CD4-positive, alpha-beta T cell treated with Interferon alpha-2 for 1 hour (primary cell): Measurements from ENCODE around the gene AGAP1.
A peak's percentile ranks its signal among the peaks of the same experiment; 100 is the strongest.

Experiments
- DNase-seq, 2 donors: peaks; one replicate each; pipeline ENCODE4 v3.0.0-alpha.2; 2020 to 2022

Gene AGAP1

DNA sequence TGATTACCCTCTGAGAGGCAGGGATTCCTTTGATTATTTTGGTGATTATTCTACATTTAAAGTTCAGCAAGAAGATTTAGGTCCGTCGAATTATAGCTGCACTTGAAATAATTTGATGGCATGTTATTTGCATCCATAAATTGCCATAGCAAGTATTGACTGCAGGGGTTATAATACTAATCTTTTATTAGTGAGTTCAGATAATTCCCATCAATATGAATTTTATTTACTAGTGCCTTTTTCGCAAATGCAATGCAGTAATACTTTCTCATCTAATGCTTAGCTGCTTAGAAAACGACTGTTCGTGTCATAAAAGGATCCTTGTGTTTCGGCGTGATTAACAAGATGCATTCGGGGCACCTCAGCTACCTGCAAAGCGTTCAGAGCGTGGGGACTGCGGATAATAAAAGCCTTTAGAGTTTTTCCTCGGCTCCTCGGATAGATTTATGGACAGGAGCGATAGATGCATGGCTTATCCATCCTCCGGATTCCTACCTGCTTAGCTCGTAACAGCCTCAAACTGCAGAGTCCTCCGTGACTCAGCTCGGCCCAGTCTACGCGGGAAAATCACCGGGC, 676.8 kb downstream of the AGAP1 start:
- no peak for DNase-seq

GRCh38 chr2:236171181-236171679, 677.4 kb downstream of the AGAP1 start:
- no peak for DNase-seq

DNA sequence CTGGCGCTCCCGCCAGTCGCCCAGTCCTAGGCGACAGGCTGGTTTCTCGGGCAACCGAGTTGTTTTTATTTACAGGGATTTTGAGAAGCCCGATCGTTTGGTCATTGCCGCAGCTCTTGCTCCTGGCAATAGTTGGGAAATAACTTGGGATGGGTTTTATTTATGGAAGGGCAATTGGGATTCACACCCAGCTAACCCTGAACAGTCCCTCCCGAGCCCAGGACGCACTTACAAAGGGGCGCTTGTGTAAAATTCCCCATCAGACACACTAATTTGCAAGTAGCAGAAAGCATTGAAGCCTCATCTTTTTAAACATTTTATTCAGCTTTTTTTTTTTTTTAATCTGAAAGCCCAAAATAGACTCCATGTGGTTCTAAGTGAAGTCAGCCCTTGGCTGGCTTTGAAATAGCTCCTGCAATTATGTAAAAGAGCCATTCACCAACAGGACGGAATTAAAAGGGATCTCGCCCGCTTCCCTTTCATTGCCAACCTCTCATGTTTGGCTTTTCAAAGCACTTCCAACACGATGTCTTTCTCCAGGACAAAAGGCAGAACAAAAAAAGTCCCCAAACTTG, 677.9 kb downstream of the AGAP1 start:
- no peak for DNase-seq

- DNase-seq: no peak
These were observed 678.6 kb downstream of the AGAP1 start for GRCh38 chr2:236172255-236173035.

DNA sequence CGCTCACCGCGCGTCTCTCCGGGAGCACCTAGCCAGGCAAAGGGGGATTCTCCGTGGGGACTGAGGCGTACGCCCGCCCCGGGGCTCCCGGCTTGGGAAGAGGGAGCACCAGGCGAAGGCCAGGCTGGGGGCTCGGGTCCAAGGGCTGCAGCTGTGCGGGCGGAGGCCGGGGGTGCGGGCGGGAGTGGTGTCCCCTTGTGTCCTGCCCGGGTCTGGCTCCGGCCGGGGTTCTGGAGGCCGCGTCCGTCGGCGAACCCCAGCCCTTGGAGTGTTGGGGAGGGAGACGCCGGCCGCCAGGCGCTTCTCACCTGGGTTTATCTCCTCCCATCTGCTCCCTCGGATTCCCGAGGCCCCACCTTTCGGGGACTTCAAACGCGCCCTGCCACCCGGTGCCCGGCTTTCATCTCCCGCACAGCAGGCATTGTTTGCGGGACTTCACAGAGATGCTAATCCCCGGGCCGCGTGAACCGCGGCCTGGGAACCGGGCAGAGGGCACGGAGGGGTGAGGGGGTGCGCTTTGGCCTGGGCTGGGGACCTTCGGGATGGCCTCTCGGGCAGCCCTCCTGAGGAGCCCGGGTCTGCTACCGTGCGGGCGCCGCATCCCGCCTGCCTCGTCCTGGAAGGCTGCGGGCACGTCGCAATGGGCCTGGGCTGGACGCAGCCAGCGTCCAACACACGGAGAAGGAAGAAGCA, 679.3 kb downstream of the AGAP1 start:
- DNase-seq: no peak

- DNase-seq: no peak
These were observed 680.1 kb downstream of the AGAP1 start for GRCh38 chr2:236173729-236174607.

GRCh38 chr2:236175548-236176150, 681.8 kb downstream of the AGAP1 start:
- DNase-seq: no peak

- no peak for DNase-seq
These were observed 682.6 kb downstream of the AGAP1 start for GRCh38 chr2:236176417-236176816.

DNA sequence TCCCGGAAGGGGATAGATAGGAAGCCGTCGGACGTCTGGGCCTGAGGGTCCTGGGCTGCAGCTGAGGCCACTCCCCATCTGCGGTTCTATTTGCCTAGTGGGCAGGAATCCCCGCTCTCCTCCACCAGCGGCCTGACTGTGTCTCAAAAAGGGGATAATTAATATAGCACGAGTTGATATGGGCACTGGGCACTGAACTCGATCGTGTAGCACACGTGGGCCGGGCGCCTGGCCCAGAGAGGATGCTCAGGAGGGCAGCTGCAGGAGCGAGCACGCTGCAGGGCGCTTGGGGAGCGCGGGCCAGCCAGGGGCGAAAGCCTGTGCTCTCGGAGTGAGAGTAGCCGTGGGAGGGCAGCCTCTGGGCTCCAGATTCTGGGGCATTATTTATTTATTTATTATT, 683.1 kb downstream of the AGAP1 start:
- no peak for DNase-seq

DNA sequence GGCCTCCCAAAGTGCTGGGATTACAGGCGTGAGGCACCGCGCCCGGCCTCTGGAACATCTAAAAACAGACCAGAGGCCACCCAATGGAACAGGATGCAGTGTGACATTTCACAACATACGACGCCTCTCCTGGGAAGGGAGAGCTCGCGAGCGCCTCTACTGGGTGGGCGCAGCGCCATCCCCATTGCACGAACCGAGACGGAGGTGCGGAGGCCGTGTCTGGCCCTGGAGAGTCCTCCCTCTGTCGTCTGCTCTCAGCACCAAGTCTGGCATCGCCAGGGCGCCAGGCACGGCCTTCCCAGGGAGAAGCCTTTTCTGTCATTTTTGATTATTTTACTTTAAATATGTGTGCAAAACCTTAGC, 683.7 kb downstream of the AGAP1 start:
- DNase-seq: peak in 1 of 2 donors; percentile 2

DNA sequence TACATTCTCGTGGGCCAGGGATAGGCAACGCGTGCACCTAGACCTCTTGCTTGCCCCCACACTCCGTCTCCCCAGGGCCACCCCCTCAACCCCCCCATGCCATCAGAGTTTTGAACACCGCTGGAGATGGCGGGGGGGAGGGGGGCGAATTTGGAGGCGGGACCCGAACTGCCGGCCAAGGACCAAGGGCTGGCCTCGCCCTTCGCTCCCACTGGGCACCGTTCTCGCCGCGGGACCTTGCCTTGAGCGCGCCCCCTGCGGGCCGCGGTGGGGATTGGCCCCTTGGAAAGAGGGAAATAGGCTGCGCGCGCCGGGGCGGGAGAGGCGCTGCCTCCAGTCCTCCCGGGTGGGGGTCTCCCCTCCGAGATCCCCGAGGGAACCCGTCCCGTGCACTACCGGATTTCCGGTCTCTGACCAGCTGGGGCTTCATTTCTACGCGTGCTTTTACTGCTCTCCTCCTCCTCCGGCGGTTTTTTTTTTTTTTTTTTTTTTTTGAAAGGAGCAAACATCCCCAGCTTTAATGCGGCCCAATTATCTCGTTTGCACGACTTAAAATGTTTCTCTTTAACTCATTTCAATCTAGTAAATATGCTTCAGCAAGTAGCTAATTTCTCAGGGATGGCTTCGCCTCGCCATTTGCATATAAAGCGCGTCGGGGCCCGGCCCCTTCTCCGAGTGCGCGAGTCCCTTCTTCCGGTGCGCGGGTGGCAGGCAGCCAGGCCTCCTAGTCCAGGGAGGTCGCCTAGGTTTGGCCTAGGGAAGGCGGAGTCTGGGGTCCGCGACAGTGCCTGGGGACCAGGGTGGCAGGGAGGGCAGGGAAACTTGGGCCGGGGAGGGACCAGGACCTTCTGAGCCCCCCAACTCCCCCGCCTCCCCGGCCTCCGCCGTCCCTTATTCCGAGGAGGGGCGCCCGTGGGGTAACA, 684.4 kb downstream of the AGAP1 start:
- DNase-seq: peak in 1 of 2 donors; percentile 18

GRCh38 chr2:236178890-236179235, 685.0 kb downstream of the AGAP1 start:
- no peak for DNase-seq

DNA sequence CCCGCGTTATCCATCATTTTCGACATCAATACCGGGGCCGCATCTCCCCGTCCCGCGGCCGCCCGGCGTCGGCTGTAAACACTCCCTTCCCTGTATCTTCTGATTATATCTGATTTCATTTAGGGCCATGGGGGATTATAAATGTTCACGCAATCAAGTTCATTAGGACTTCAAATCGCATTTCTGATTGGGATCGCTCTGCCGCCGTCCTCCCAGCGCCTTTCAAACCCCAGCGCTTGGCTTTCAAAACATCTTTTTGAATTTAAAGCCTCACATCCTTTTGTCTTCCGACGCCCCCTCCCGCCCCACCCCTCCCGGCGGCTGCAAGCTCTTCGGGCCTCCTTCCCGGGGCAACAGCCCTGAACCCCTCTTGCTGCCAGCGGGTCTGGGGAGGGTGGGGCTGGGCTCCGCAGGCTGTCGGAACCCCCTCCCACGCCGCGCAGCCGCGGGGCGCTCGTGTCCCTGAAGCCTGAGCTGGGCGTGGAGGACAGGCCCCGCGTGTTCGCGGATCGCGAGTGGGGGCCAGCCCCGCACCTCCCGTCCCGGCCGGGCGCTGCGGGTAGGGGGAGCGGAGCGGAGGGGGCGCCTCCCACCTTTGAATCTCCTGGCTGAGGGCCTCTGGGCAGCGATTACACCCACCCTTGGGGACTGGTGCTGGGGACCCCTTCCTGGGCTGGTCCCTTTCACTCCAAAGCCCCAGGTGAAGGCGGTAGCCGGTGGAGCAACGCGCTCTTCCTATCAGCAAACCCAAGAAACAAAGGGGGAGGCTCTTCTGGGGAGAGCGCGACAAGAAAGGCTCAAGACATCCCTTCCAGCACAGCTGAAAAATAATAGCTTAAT, 685.6 kb downstream of the AGAP1 start:
- DNase-seq: no peak

DNA sequence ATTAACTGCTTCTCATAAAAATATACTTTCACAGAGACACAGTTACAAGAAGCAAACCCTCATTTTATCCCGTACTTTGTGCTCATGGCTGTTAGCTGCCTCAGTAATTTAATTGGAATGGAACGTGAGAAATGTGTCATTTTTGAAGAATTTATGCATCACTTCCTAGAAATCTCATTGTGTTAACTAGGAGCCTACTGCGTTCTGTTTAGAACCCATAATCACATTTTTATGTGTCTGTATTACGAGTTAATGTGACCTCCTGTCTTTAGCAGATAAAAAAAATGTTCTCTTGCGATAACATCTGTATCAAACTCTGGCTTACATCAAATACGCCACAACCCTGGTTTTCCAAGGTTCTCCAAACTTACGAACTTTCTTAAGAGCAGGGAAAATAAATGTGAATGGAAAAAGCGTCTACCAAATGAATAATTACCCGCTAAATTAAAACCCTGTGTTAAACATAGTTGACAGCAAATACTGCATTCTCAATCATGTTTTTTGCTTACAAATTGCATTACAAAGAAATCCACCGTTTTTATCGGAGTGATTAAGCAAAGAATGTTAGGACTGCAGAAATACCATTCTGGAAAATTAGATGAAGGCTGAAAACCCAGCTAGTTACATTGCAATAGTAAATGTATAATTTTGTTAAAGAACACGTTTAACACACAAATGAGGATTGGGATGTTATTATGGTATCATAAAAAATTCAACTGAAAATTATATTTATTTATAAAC, 686.4 kb downstream of the AGAP1 start:
- no peak for DNase-seq

DNA sequence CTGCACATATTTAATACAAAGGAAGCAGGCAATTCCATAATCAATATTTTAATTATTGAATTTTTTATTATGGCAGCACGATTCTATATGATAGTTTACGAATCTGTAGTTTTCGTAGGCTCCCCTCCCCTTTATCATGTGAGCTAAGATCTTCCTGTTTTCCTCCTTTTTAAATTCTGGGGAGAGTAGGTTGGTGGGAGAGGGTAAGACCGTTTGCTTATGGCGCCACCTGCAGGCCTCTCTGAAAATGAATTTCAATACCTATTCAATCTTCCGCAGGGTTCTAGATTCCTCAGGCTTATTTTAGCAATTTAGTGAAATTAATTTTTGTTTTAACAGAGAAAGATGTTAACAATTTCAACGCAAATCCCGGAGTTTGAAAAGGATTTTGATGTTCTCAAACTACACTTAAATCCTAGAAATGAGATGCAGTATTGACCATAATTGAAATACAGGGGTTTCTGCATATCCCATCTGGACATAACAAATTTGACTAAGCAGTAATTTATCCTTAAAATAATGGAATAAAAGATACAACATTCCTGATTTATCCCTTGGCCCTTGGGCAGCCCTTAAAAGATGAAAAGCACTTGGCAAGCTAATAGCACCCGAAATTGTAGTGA, 687.1 kb downstream of the AGAP1 start:
- peak in 1 of 2 donors; percentile 29 for DNase-seq
